A673 (cell line): Measurements from ENCODE around the gene COL9A1. TPM values are rescaled to one million over a fixed set of nuclear protein-coding genes. Genes with fewer than 3 reads are reported as not detected.
"Not testable (repeated sequence)": the region's sequence is repeated elsewhere in the genome, so short reads cannot be mapped to it uniquely, and the experiment has no call there.

Experiments
- BruUV-seq: library from RNA; stranded (reverse); fragments of 400-500 nt; replicated peaks from 2 replicates; lab custom pipeline; 2021; lab: Mats Ljungman, UMichigan
- CTCF ChIA-PET: fragments of 300-600 bp; sonication (Branson Sonifier 250); formaldehyde crosslinking; loops from one replicate; lab custom pipeline; 2022; ENCODE audit warnings: antibody characterized with exemption; lab: Charles Lee
- POLR2A ChIA-PET: fragments of 300-600 bp; sonication (Branson Sonifier 250); formaldehyde crosslinking; loops from one replicate; lab custom pipeline; 2022; ENCODE audit warnings: antibody characterized with exemption; ENCODE audit not compliant: low non-redundant PET; lab: Charles Lee
- DNase-seq: peaks from one replicate; pipeline ENCODE4 v3.0.0-alpha.2; 2015; ENCODE audit warnings: low spot score
- H3K27ac ChIP-seq: fragments of 200-600 bp; sonication (generic); 2 replicates; pipeline ENCODE4 v1.5.1; 2016; ENCODE audit warnings: mixed run types, low read depth, mild to moderate bottlenecking, mixed read lengths, antibody characterized with exemption, low read length; ENCODE audit not compliant: poor library complexity, severe bottlenecking
- H3K27me3 ChIP-seq: fragments of 200-600 bp; sonication (generic); replicated peaks from 2 replicates; pipeline ENCODE4 v1.6.1; 2017; ENCODE audit warnings: mixed run types, low read depth, mild to moderate bottlenecking, mixed read lengths, antibody characterized with exemption, low read length; ENCODE audit not compliant: insufficient read depth, poor library complexity
- H3K36me3 ChIP-seq: fragments of 200-600 bp; sonication (generic); 2 replicates; pipeline ENCODE4 v1.6.1; 2016; ENCODE audit warnings: mixed run types, mild to moderate bottlenecking, mixed read lengths, antibody characterized with exemption, low read length; ENCODE audit not compliant: insufficient read depth, poor library complexity, severe bottlenecking
- H3K4me1 ChIP-seq: fragments of 200-600 bp; sonication (generic); 2 replicates; pipeline ENCODE4 v1.6.1; 2017; ENCODE audit warnings: mixed run types, mild to moderate bottlenecking, mixed read lengths, antibody characterized with exemption, low read length; ENCODE audit not compliant: insufficient read depth, poor library complexity, severe bottlenecking
- H3K4me3 ChIP-seq: fragments of 200-600 bp; sonication (generic); 2 replicates; pipeline ENCODE4 v1.5.1; 2016; ENCODE audit warnings: low read depth, mixed run types, mild to moderate bottlenecking, mixed read lengths, low read length; ENCODE audit not compliant: poor library complexity, severe bottlenecking
- H3K9me3 ChIP-seq: fragments of 200-600 bp; sonication (generic); 2 replicates; pipeline ENCODE4 v1.6.1; 2016; ENCODE audit warnings: mixed run types, low read depth, mild to moderate bottlenecking, mixed read lengths, antibody characterized with exemption, low read length; ENCODE audit not compliant: poor library complexity, severe bottlenecking
- CTCF ChIP-seq: fragments of 300-800, 200-600 bp; sonication (generic); conservative IDR thresholded peaks from 2 replicates; pipeline ENCODE4 v1.5.1; 2017; ENCODE audit warnings: low read depth, mild to moderate bottlenecking, antibody characterized with exemption, low read length, moderate library complexity, mixed read lengths
- EZH2 ChIP-seq: fragments of 200-600 bp; sonication (generic); IDR thresholded peaks from 2 replicates; pipeline ENCODE4 v1.6.1; 2017; ENCODE audit warnings: borderline replicate concordance, low read depth, mild to moderate bottlenecking, mixed read lengths, antibody characterized with exemption, low read length; ENCODE audit not compliant: poor library complexity, severe bottlenecking
- intact Hi-C: fragments of 100-400 bp; cut with micrococcal nuclease; formaldehyde crosslinking; loops from one replicate; pipeline ENCODE4 v1.10.0; 2022; ENCODE audit not compliant: unreplicated experiment
- total RNA-seq: library from RNA; stranded (reverse); gene quantifications from 2 replicates; pipeline ENCODE4 v1.2.3, GENCODE V29; 2021

Gene COL9A1
- total RNA-seq, 1 experiment from 2014 or later = not detected

- DNase-seq, intact Hi-C loops, H3K27ac ChIP-seq, BruUV-seq, H3K36me3 ChIP-seq, H3K9me3 ChIP-seq, POLR2A ChIA-PET, H3K4me1 ChIP-seq, H3K27me3 ChIP-seq, H3K4me3 ChIP-seq: not testable (repeated sequence)
- CTCF ChIA-PET = interaction anchor here (2.9 to 3.0 kb wide), 2 partner anchors 62 to 87 kb away, joined by 15 to 52 read pairs; no protein-coding TSS in a partner anchor
- TF ChIP-seq CTCF = peak; percentile 33; the same call in 1 of the 2 replicates
Observed at GRCh38 chr6:70308142-70308541, 5.3 kb upstream of the COL9A1 start.

GRCh38 chr6:70307008-70307407 is 4.1 kb upstream of the COL9A1 start:
- peaks cover 8% of the 10 kb centered on the region for H3K27me3 ChIP-seq

GRCh38 chr6:70304616-70305015 is 1.7 kb upstream of the COL9A1 start:
- no peak overlapping the region for H3K4me3 ChIP-seq
- H3K27ac ChIP-seq = no peak overlapping the region
- intact Hi-C loops = no loop called here
- H3K4me1 ChIP-seq = no peaks in the 10 kb centered on the region
- H3K27me3 ChIP-seq = peaks cover 8% of the 10 kb centered on the region
- DNase-seq = no peak
- no peaks in the 10 kb centered on the region for H3K9me3 ChIP-seq
- CTCF ChIA-PET = interaction anchor here (1.9 kb wide), 1 partner anchor 83 kb away, joined by 6 read pairs; no protein-coding TSS in a partner anchor
- H3K36me3 ChIP-seq = no peaks in the 10 kb centered on the region
- TF ChIP-seq EZH2 (no peak), CTCF (no peak)
- POLR2A ChIA-PET = no interaction called here
- no TSS peak for BruUV-seq

More at GRCh38 chr6:70307008-70307407, 4.1 kb upstream of the COL9A1 start:
- Histone ChIP-seq H3K4me3 (no peak overlapping the region), H3K27ac (no peak overlapping the region), H3K9me3 (no peaks in the 10 kb centered on the region), H3K36me3 (no peaks in the 10 kb centered on the region), H3K4me1 (no peaks in the 10 kb centered on the region)
- DNase-seq = no peak
- ChIA-PET CTCF (interaction anchor here (0.8 kb wide), 1 partner anchor 86 kb away, joined by 4 read pairs; no protein-coding TSS in a partner anchor), POLR2A (no interaction called here)
- intact Hi-C loops = loop anchor here (2.0 kb wide), 1 partner anchor 706 kb away; no protein-coding TSS in a partner anchor
- BruUV-seq = no TSS peak
- TF ChIP-seq CTCF = no peak
- no peak for TF ChIP-seq EZH2
